Smooth muscle cell of the brain vasculature (primary cell): ENCODE results near the gene DCC.

ENCODE experiments used
- DNase-seq: peaks from one replicate; pipeline ENCODE4 v3.0.0-alpha.2; 2012; ENCODE audit warnings: low read depth, low spot score

Gene DCC

DNA sequence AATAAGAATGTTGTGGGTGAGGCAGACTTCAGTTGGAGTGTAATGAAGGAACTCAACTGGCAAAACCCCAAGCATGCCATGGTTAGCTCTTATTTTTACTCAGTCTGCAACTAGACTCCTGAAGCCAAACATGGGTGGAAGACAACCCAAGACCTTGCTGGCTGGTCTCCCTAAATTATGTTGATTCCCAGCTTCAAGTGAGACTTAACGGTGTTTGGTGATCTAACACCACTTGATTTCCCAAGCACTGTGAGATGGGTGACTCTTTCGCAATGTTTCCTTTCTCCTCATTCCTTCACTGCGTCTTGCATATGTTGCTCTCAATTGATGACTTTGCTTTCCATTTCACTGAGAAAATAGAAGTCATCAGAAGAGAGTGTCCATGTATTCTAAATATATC lies 693.1 kb downstream of the DCC start:
- DNase-seq = no peak

DNA sequence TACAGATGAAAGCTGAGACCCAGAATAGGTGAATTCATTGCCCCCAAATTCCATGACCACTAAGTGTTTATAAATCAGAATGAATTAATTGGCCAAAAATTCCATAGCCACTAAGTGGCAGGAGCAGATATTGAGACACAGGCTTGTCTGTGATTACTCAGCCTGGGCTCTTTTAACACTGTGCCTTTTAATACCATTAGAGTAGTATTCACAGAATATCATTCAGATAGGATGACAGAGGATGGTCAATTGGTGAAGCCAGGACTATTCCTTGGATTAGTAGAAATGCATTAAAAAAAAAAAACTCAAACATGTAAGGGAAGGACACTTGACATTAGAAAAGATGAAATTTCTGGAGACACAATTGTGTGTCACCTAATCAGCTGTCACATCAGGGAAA lies 698.6 kb downstream of the DCC start:
- DNase-seq = no peak

GRCh38 chr18:53040286-53040685 lies 700.3 kb downstream of the DCC start:
- DNase-seq = no peak

DNA sequence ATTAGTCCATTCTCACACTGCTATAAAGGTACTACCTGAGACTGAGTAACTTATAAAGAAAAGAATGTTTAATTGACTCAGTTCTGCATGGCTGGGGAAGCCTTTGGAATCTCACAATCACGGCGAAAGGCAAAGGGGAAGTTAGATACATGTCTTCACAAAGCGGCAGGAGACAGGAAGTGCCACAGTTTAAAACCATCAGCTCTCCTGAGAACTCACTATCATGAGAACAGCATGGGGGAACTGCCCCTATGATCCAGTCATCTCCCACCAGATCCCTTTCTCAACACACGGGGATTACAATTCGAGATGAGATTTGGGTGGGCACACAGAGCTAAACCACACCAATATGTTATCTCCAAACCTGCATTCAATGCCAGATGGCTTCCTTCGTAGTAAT lies 716.1 kb downstream of the DCC start:
- no peak for DNase-seq

GRCh38 chr18:53070788-53071187 lies 730.8 kb downstream of the DCC start:
- DNase-seq = no peak

GRCh38 chr18:53080687-53081086 lies 740.7 kb downstream of the DCC start:
- DNase-seq = no peak

- DNase-seq = no peak
These were observed 753.6 kb downstream of the DCC start for GRCh38 chr18:53093636-53094035.

GRCh38 chr18:53101536-53102105 lies 761.6 kb downstream of the DCC start:
- DNase-seq = no peak

DNA sequence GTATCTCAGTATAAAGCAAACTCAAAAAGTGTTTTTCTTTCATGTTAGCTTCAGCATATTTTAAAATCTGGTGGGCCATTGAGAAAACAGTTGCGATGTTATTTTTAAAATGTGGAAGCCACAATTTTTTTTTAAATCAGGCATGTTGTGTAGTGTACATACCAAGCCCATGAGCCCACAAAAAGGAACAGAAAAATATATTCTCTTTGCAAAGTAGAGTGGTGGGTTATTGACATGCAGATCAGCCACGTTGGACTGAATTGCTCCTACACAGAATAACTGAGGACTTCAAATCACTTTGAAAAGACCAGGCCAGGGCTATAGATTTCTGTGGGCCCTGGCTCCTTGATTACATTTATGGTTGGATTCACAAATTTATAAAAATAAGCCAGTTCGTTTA lies 774.4 kb downstream of the DCC start:
- DNase-seq = no peak

DNA sequence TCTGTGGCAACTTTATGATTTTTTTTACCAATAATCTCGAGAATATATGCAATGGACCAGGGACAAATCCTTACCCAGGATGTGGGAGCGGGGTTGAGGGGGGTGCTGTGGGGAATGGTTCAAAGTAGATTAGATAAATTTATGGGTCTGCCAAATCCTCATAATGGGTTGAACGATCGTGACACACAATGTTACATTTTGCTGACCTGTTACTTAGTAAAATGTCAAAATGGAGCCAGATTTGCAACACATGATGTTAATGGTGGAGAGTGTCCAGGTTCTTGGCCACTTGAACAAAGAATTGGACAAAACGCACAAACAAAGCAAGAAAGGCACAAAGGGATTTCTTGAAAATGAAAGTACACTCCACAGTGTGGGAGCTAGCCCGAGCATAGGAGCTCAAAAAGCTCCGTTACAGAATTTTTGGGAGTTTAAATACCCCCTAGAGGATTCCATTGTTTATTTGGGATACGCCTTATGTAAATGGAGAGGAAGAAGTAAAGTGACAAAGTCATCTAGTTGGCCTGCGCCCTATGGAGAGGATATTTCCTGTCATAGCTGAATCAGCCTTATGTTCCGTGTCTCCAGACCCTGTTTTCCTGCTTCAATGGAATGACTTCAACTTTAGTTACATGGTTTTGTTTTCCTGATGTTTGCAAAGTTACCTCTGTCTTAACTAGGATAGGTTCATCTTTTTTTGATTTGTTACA lies 776.0 kb downstream of the DCC start:
- no peak for DNase-seq

- no peak for DNase-seq
These were observed 777.9 kb downstream of the DCC start for GRCh38 chr18:53117851-53118250.

DNA sequence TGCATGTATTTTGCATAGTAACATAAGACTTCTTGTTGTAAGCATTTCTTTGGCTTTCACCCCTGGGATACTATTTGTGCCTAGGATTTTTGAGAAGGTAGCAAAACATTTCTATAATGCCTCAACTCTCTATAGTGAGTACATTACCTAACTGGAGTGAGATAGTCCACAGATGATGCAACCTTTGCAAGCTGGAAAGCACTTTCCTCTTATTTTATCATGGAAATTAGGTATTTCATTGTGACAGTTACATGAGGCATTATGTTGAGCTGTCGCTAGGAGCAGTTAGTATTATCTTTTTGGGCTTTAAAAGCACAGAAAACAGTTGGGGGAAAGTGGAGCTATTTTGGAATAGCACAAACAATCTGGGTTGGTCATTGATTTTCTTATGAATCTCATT lies 786.2 kb downstream of the DCC start:
- DNase-seq = no peak

- no peak for DNase-seq
These were observed 791.0 kb downstream of the DCC start for GRCh38 chr18:53131001-53131400.

- DNase-seq = no peak
These were observed 794.7 kb downstream of the DCC start for GRCh38 chr18:53134711-53135110.

DNA sequence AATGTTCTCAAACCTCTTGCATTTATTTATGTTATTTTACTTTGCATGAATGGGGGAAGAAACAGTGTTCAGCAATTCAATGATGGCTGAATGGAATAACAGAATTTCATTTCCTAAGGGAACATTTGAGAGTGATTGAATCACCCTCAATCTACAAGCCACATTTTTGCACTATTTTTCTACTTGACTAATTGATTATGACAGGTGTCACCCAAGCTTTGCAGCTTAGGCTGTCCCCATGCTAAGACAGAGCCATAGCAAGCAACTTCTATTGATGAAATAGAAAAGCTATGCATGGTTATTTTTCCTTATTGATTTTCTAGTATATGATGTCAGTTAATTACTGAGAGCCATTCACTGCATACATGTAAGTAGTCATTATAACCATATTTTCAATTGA lies 795.7 kb downstream of the DCC start:
- DNase-seq = no peak

DNA sequence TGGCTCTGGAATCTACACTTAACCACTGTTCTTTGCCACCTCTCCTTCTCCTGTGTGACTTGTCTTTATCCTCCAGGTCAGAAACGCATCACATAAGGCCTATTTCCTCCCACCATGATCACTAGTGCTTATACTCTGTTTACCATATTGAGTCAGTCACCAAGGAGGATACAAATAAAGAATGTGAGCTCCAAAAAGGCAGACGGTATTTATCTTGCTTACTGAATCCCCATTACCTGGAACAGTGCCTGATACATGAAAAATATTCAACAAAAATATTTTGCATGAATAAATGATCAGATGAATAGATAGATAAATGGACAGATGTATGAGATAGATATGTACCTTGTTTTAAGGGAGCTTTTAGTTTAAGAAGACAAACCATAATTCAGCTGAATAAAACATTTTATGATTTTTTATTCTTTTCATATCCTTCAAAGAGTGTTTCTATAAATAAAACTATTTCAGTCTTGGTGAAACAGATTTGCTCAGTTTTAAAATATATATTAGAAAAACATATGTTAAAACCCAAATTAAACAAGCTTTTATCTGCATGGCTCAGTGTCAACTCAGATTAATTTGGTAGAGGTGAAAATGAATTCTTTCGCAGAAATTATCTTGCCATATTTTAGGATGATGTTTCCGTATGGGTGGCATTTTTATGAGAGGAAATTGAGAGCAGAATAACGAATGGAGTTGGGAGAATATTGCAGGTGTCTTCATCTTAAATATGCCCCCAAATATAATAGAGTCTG lies 799.9 kb downstream of the DCC start:
- no peak for DNase-seq

DNA sequence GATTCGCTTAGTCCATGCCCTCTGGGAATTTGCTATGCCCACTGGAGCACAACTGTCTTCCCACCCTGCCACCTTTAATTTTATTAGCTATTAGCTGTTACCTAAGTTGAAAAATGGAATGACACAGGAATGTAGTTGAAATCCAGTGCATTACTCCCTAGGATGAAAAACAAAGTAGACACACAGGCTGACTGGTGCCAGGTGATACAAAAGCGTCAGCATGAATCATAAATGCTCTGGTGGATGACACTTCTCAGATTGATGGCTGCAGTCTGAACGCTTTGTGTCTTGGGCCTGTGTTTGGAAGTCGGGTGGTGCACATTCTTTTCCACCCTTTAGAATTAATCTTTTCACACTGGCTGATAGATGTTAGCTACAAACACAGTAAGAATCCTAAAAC lies 802.0 kb downstream of the DCC start:
- DNase-seq = no peak

- DNase-seq = no peak
These were observed 807.5 kb downstream of the DCC start for GRCh38 chr18:53147472-53147871.

DNA sequence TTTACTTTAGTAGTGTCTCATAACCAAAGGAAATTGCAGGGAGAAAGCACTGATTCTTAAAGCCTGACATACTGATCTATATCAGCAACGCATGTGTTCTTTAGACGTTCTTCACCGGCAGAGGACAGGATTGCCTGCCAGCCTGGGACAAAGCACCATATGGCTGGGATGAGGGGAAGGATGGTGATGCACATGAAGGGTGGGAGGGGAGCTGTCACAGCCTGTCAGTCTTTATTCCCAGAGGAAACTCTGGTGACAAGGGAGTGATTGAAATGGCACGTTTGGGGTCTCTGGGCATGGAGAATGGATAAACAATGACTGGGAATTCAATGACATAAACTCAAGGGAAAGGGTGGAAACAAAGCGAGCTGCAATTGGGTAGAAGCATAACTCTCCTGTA lies 808.1 kb downstream of the DCC start:
- DNase-seq = no peak

DNA sequence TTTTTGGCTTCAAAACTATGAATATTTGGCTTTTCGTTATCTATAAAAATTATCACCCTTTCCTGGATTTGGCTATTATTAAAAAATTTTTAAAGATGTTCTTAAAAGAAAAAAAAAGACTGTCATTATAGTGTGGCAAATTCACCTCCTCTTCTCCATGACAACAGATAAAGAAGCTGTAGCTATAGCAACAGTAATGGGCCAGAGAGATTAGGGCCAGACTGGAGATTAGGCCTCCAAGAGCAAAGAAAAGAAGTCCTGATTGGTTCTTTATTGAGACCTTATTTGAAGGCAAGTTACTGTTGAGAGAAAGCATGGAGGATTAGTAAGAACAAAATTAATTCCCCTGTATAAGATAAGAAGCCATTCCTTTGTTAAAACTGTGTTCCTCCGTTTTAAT lies 812.5 kb downstream of the DCC start:
- no peak for DNase-seq

DNA sequence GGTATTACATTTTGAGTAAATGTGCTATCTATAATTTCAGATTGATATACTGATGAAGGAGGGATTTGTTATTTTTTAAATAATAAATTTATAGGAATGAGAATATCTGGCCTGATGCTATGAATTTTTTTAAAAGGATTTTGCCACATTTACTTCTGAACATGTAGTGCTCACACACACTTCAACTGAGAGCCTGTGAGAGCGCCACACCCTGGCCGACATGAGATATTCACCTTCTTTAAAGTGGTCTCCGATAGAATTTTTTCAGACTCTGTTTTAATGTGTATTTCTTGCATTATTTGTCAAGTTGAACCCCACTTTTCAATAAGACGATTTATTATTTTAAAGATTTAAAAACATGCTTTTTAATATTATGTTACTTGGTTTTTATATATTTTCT lies 813.3 kb downstream of the DCC start:
- no peak for DNase-seq

- no peak for DNase-seq
These were observed 813.8 kb downstream of the DCC start for GRCh38 chr18:53153800-53154199.

GRCh38 chr18:53165770-53166169 lies 825.8 kb downstream of the DCC start:
- DNase-seq = no peak
